ENCODE measurements around the gene SMYD3. TPM values are rescaled to one million over a fixed set of nuclear protein-coding genes. Genes with fewer than 3 reads are reported as not detected.
A peak's percentile ranks its signal among the peaks of the same experiment; 100 is the strongest.

The SMYD3 gene
- total and polyA plus RNA-seq, 4 donors = 10.5 to 40.1 (median 32.5) TPM

GRCh38 chr1:246488674-246489073 is 18.4 kb downstream of the SMYD3 start:
- Histone ChIP-seq H3K27me3 (ENCODE audit: control insufficient read depth in 3 of 3, insufficient read depth in 3 of 3, low read length in 2 of 3) (no peaks in the 10 kb centered on the region), H3K4me3 (no peak overlapping the region), H3K9me3 (ENCODE audit: control insufficient read depth in 4 of 4, insufficient read depth in 3 of 4, low read length in 3 of 4) (no peaks in the 10 kb centered on the region), H3K4me1 (ENCODE audit: control insufficient read depth in 5 of 5, insufficient read depth in 5 of 5, low read length in 5 of 5) (peaks cover 0 to 3% (median 0%) of the 10 kb centered on the region in 5 donors), H3K27ac (ENCODE audit: low read depth in 1 of 2, low read length in 1 of 2) (no peak overlapping the region), H3K9ac (ENCODE audit: insufficient read depth in 1 of 2, low read length in 2 of 2) (no peak overlapping the region), H3K36me3 (ENCODE audit: control insufficient read depth in 4 of 4, insufficient read depth in 4 of 4, low read length in 4 of 4) (no peaks in the 10 kb centered on the region)
- WGBS, 2 donors = 93 to 94% methylated on average over 6 of the region's 6 CpGs
- DNase-seq (no peak), ATAC-seq (ENCODE audit: insufficient read depth, low FRiP score) (no peak)
- no peak for TF ChIP-seq CTCF (IDR thresholded peaks at IDR 0.05; ENCODE audit: control extremely low read depth, extremely low read depth)

GRCh38 chr1:246483569-246483933 is 23.5 kb downstream of the SMYD3 start:
- no peak for TF ChIP-seq CTCF (IDR thresholded peaks at IDR 0.05; ENCODE audit: control extremely low read depth, extremely low read depth)
- Histone ChIP-seq H3K9ac (ENCODE audit: insufficient read depth in 1 of 2, low read length in 2 of 2) (no peak overlapping the region), H3K27ac (ENCODE audit: low read depth in 1 of 2, low read length in 1 of 2) (no peak overlapping the region), H3K4me1 (ENCODE audit: control insufficient read depth in 5 of 5, insufficient read depth in 5 of 5, low read length in 5 of 5) (peaks cover 0 to 11% (median 2%) of the 10 kb centered on the region in 5 donors), H3K9me3 (ENCODE audit: control insufficient read depth in 4 of 4, insufficient read depth in 3 of 4, low read length in 3 of 4) (no peaks in the 10 kb centered on the region), H3K36me3 (ENCODE audit: control insufficient read depth in 4 of 4, insufficient read depth in 4 of 4, low read length in 4 of 4) (no peaks in the 10 kb centered on the region), H3K4me3 (no peak overlapping the region), H3K27me3 (ENCODE audit: control insufficient read depth in 3 of 3, insufficient read depth in 3 of 3, low read length in 2 of 3) (no peaks in the 10 kb centered on the region)
- DNase-seq = no peak
- ATAC-seq (ENCODE audit: insufficient read depth, low FRiP score) = no peak

GRCh38 chr1:246482805-246483568 is 24.1 kb downstream of the SMYD3 start:
- 57 to 68% methylated on average over 4 of the region's 4 CpGs for WGBS, 2 donors
- Histone ChIP-seq H3K9ac (ENCODE audit: insufficient read depth in 1 of 2, low read length in 2 of 2) (no peak overlapping the region), H3K27me3 (ENCODE audit: control insufficient read depth in 3 of 3, insufficient read depth in 3 of 3, low read length in 2 of 3) (no peaks in the 10 kb centered on the region), H3K4me3 (no peak overlapping the region), H3K4me1 (ENCODE audit: control insufficient read depth in 5 of 5, insufficient read depth in 5 of 5, low read length in 5 of 5) (peaks cover 0 to 11% (median 2%) of the 10 kb centered on the region in 5 donors), H3K9me3 (ENCODE audit: control insufficient read depth in 4 of 4, insufficient read depth in 3 of 4, low read length in 3 of 4) (no peaks in the 10 kb centered on the region), H3K36me3 (ENCODE audit: control insufficient read depth in 4 of 4, insufficient read depth in 4 of 4, low read length in 4 of 4) (no peaks in the 10 kb centered on the region), H3K27ac (ENCODE audit: low read depth in 1 of 2, low read length in 1 of 2) (no peak overlapping the region)
- no peak for ATAC-seq (ENCODE audit: insufficient read depth, low FRiP score)
- TF ChIP-seq CTCF (IDR thresholded peaks at IDR 0.05; ENCODE audit: control extremely low read depth, extremely low read depth) = no peak
- DNase-seq = peak in 2 of 3 donors; percentile 27 to 50

GRCh38 chr1:246479061-246479460 is 28.0 kb downstream of the SMYD3 start:
- peaks cover 0 to 11% (median 2%) of the 10 kb centered on the region in 5 donors for H3K4me1 ChIP-seq (ENCODE audit: control insufficient read depth in 5 of 5, insufficient read depth in 5 of 5, low read length in 5 of 5)
- no peaks in the 10 kb centered on the region for H3K27me3 ChIP-seq (ENCODE audit: control insufficient read depth in 3 of 3, insufficient read depth in 3 of 3, low read length in 2 of 3)
- 74 to 86% methylated on average over 2 of the region's 2 CpGs for WGBS, 2 donors
- no peak for DNase-seq
- H3K27ac ChIP-seq (ENCODE audit: low read depth in 1 of 2, low read length in 1 of 2) = no peak overlapping the region
- TF ChIP-seq CTCF (IDR thresholded peaks at IDR 0.05; ENCODE audit: control extremely low read depth, extremely low read depth) = no peak
- H3K36me3 ChIP-seq (ENCODE audit: control insufficient read depth in 4 of 4, insufficient read depth in 4 of 4, low read length in 4 of 4) = no peaks in the 10 kb centered on the region
- no peaks in the 10 kb centered on the region for H3K9me3 ChIP-seq (ENCODE audit: control insufficient read depth in 4 of 4, insufficient read depth in 3 of 4, low read length in 3 of 4)
- H3K9ac ChIP-seq (ENCODE audit: insufficient read depth in 1 of 2, low read length in 2 of 2) = no peak overlapping the region
- no peak for ATAC-seq (ENCODE audit: insufficient read depth, low FRiP score)
- no peak overlapping the region for H3K4me3 ChIP-seq
